GM12878 (cell line): ENCODE results near the gene PMEL. TPM values are rescaled to one million over a fixed set of nuclear protein-coding genes. Genes with fewer than 3 reads are reported as not detected.

ENCODE experiments used
- ATF2 ChIP-seq: IDR thresholded peaks from 2 replicates; pipeline ENCODE4 v1.6.1; 2012; ENCODE audit warnings: low read length, inconsistent platforms
- BMI1 ChIP-seq: fragments of 450-650 bp; IDR thresholded peaks from 2 replicates; pipeline ENCODE4 v1.6.1; 2016; ENCODE audit warnings: mild to moderate bottlenecking, moderate library complexity, borderline replicate concordance
- CEBPZ ChIP-seq: fragments of 150-350 bp; IDR thresholded peaks from 2 replicates; pipeline ENCODE4 v1.6.1; 2016; ENCODE audit warnings: low read depth, low read length
- CTCF ChIP-seq, 3 experiments: IDR thresholded peaks in 2 of 3; conservative IDR thresholded peaks in 1 of 3; 2 replicates each; pipeline ENCODE4 v1.5.1; 2011; ENCODE audit warnings: low read depth in 3 of 3, low read length in 3 of 3, mild to moderate bottlenecking in 3 of 3, control low read depth in 2 of 3, moderate library complexity in 2 of 3, inconsistent platforms in 1 of 3, mixed read lengths in 1 of 3; ENCODE audit not compliant: control insufficient read depth in 2 of 3, insufficient read depth in 1 of 3; ENCODE audit errors: extremely low read depth in 1 of 3
- IKZF1 ChIP-seq: fragments of 450-650 bp; conservative IDR thresholded peaks from 2 replicates; pipeline ENCODE4 v1.6.1; 2017; ENCODE audit warnings: antibody characterized with exemption, mild to moderate bottlenecking
- MYB ChIP-seq: fragments of 150-350 bp; IDR thresholded peaks from 2 replicates; pipeline ENCODE4 v1.6.1; 2014; ENCODE audit warnings: mild to moderate bottlenecking, low read depth, low read length, borderline replicate concordance
- RELA ChIP-seq: fragments of 450-650 bp; IDR thresholded peaks from 2 replicates; pipeline ENCODE4 v1.8.0; 2014; ENCODE audit warnings: borderline replicate concordance; ENCODE audit not compliant: partially characterized antibody
- SKIL ChIP-seq: fragments of 450-650 bp; IDR thresholded peaks from 2 replicates; pipeline ENCODE4 v1.6.1; 2017; ENCODE audit warnings: mild to moderate bottlenecking, low read depth, inconsistent platforms; ENCODE audit not compliant: poor library complexity, severe bottlenecking
- SMAD1 ChIP-seq: fragments of 450-650 bp; IDR thresholded peaks from 2 replicates; pipeline ENCODE4 v1.6.1; 2018; ENCODE audit warnings: mild to moderate bottlenecking, low read depth; ENCODE audit not compliant: partially characterized antibody
- TARDBP ChIP-seq: IDR thresholded peaks from 2 replicates; pipeline ENCODE4 v1.6.1; 2016; ENCODE audit warnings: borderline replicate concordance
- TCF7 ChIP-seq: IDR thresholded peaks from 2 replicates; pipeline ENCODE4 v1.6.1; 2014; ENCODE audit warnings: antibody characterized with exemption, borderline replicate concordance
- YY1 ChIP-seq: IDR thresholded peaks from 2 replicates; pipeline ENCODE4 v1.6.1; 2011; ENCODE audit warnings: low read depth, mild to moderate bottlenecking, low read length
- ZNF687 ChIP-seq: fragments of 450-650 bp; IDR thresholded peaks from 2 replicates; pipeline ENCODE4 v1.6.1; 2017; ENCODE audit warnings: mild to moderate bottlenecking, moderate library complexity
- ZSCAN29 ChIP-seq: fragments of 450-650 bp; IDR thresholded peaks from 2 replicates; pipeline ENCODE4 v1.6.1; 2017; ENCODE audit warnings: mild to moderate bottlenecking, moderate library complexity
- polyA plus RNA-seq, 11 experiments: library from polyadenylated mRNA; depleted of rRNA in 4 of 11; unstranded in 6 of 11; stranded (reverse) in 5 of 11; fragments of >200 nt; fragmentation: Nextera tagmentation in 4 of 11; fragmentation: Illumina TruSeq in 1 of 11; extraction: Ambion mirVana in 4 of 11; extraction: Trizol in 1 of 11; gene quantifications; 1 replicate in 1 of 11; 2 replicates in 10 of 11; pipeline versions ENCODE4 v1.2.1 to v1.2.3, GENCODE V29; 2011 to 2016; ENCODE audit warnings: inconsistent platforms in 2 of 11, missing spikeins in 2 of 11, low read depth in 1 of 11
- total RNA-seq, 4 experiments: library from RNA; depleted of rRNA in 3 of 4; stranded (reverse); fragments of >200 nt in 3 of 4; fragmentation: Illumina TruSeq in 1 of 4; extraction: Trizol in 1 of 4; gene quantifications; 2 replicates each; pipeline versions ENCODE4 v1.2.1 to v1.2.3, GENCODE V29; 2013 to 2021

PMEL gene
- total and polyA plus RNA-seq, 10 of the 15 experiments (the other 5 are each of a cell fraction or from before 2014, with no cell fraction given) = 0.32 to 1.6 (median 0.56) TPM

GRCh38 chr12:55927588-55928502 is 38.0 kb downstream of the PMEL start, which contains the start of gene PYM1 (continued):
- no peak for TF ChIP-seq CTCF (IDR thresholded peaks at IDR 0.05 in 2 of 3, conservative IDR thresholded peaks at IDR 0.05 in 1 of 3; ENCODE audit: control insufficient read depth in 2 of 3, extremely low read depth in 1 of 3, insufficient read depth in 1 of 3, low read depth in 3 of 3, low read length in 3 of 3)
- TF ChIP-seq BMI1 = no peak
- no peak for TF ChIP-seq TCF7
- peak; percentile 54; the same call in 1 of the 2 replicates for TF ChIP-seq ZNF687
- TF ChIP-seq MYB = no peak
- no peak for TF ChIP-seq RELA
- peak; percentile 48 for TF ChIP-seq SMAD1
- peak; percentile 87 for TF ChIP-seq ZSCAN29
- TF ChIP-seq ATF2 = no peak
- peak; percentile 53; the same call in 1 of the 2 replicates for TF ChIP-seq IKZF1
- TF ChIP-seq CEBPZ = no peak
- peak; percentile 77 for TF ChIP-seq YY1
- peak; percentile 17 for TF ChIP-seq SKIL
- TF ChIP-seq TARDBP = no peak
